Hepatocyte (in vitro differentiated cells): ENCODE results near the gene NPAS3.

ENCODE experiments used
- CTCF ChIP-seq: fragments of 200-600 bp; sonication (generic); IDR thresholded peaks from 2 replicates; pipeline ENCODE4 v1.5.1; 2016; ENCODE audit warnings: antibody characterized with exemption, mild to moderate bottlenecking; ENCODE audit not compliant: poor library complexity
- EZH2 ChIP-seq: fragments of 200-600 bp; sonication (generic); IDR thresholded peaks from 2 replicates; pipeline ENCODE4 v1.6.1; 2016; ENCODE audit warnings: antibody characterized with exemption, mild to moderate bottlenecking, borderline replicate concordance
- EZH2phosphoT487 ChIP-seq: fragments of 200-600 bp; sonication (generic); IDR thresholded peaks from one replicate; pipeline ENCODE4 v1.6.1; 2018; ENCODE audit warnings: antibody characterized with exemption, mild to moderate bottlenecking, low read depth, moderate library complexity; ENCODE audit not compliant: unreplicated experiment, severe bottlenecking

GRCh38 chr14:33629792-33630191, 691.1 kb downstream of the NPAS3 start:
- TF ChIP-seq CTCF: no peak
- no peak for TF ChIP-seq EZH2phosphoT487
- no peak for TF ChIP-seq EZH2
